RCC 7860 (cell line): ENCODE data around the gene METTL21C.

ENCODE experiments used
- DNase-seq: peaks from one replicate; pipeline ENCODE4 v3.0.0-alpha.2; 2015; ENCODE audit warnings: low spot score
- FAIRE-seq: peaks from 2 replicates; lab custom pipeline; 2012; peaks lifted over from hg19 to GRCh38; lab: Jason Lieb, UNC

Gene METTL21C

DNA sequence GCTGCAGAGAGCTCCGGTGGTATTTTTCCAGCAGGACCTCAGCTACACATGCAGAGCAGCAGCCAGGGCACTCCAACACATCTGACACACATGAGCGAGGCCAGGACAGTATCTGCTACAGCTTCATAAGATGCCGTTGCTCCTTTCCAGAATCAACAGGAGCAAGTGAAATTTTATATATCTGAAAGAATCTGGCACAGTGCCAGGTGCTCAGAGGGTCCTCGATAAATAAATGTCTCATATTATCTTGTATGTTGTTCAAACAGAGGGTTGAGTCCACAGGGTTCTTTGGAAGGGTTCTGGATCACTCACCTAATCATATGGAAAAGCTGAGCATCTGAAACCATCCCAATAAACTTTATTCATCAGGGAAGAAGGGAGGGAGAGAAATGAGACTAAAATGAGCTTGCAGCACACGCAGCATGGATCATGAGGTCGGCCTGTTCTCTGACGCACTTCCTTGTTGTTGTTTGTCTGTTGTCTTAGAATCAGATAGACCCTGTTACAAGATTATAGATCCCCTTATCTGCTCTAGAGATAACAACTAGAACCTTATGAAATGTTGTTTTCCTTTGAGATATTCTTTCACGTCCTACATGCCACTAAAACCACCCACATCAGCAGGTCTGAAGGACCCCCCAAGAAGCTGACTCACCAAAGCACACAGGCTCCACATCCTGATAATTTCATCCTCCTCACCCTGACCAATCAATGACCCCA lies 3.2 kb upstream of the METTL21C start:
- DNase-seq (no peak), FAIRE-seq (no peak)

DNA sequence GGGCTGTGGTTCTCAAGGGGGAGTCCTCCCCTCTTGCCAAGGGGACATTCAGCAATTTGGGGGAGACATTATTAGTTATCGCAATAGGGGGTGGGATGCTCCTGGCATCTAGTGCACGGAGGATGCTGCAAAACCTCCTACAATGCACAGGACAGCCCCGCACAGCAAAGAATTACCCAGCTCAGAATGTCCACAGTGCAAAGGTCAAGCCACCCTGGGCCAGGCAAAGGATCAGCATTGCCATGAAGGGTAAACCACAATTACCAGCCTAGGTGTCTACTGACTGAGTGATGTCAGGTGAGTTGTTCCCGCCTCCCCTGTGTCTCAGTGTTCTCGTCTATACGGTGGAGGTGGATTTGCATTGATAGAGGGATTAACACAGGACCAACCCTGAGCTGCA lies 2.4 kb upstream of the METTL21C start:
- no peak for FAIRE-seq
- DNase-seq, result no peak

DNA sequence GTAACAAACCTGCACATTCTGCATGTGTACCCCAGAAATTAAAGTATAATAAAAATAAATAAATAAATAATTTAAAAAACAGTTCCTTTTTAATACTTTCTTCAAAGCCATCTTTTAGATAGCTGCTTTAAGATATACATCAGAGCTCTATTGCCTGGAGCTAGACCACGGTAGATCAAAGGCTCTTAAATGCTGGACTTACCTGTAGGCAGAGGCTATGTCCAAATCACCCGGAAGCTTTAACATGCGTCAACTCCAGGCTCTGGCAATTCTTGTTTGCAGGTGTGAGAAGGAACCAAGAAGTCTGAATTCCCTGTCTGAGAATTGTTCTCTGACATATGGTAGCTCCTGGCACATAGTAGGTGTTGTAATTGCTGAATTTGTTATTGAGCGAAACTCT lies 1.6 kb upstream of the METTL21C start:
- DNase-seq (no peak), FAIRE-seq (no peak)

DNA sequence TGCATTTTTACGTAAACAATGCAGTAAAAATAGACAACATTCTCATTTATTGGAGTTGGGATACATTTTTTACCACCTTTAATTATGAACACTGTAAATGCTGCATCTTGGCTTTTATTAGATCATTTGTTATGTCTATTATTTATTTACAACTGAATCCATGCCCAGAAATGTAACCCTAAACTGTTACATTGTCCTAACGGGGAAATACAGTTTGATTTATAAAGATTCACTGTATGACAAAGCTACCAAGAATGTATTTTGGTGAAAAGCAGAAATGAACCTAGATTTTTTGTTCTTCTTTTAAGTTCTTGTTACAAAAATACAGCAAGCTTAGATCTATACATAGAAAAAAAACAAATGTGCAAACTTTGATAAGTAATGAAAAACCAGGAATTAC lies 1.1 kb downstream of the METTL21C start:
- no peak for FAIRE-seq
- DNase-seq, result no peak

DNA sequence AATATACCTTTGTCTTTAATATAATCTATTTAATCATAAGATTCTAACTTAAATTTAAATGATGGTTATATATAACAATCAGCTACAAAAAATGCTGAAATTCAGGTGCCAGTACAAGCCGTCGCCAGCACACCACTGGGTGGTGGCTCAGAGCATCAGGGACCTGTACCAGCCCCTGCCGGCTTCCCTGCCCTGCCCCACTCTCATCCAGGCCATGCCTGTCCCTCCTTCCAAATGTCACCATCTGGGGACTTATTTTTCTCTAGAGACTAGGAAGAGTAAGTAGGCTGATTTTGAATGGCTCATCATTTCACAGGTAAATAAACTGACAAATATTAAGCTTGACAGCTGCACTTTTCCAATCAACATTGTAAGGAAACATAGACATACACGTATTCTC lies 1.6 kb downstream of the METTL21C start:
- DNase-seq (no peak), FAIRE-seq (no peak)

DNA sequence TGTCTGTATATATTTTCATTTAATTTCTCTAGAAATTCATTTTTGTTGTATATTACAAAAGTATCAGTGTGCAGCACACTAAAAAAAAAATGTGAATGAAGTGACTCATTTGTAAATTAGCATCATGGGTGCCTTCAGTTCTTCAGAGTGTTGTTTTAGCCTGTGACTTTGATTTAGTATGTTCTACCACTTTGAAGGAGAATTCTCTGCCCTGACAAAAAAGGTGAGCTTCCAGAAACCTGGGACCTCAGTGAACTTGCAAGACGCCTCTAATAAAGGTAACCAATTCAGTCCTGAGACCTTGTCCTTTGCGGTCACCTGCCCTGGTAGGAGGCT lies 2.4 kb downstream of the METTL21C start:
- DNase-seq (no peak), FAIRE-seq (no peak)

DNA sequence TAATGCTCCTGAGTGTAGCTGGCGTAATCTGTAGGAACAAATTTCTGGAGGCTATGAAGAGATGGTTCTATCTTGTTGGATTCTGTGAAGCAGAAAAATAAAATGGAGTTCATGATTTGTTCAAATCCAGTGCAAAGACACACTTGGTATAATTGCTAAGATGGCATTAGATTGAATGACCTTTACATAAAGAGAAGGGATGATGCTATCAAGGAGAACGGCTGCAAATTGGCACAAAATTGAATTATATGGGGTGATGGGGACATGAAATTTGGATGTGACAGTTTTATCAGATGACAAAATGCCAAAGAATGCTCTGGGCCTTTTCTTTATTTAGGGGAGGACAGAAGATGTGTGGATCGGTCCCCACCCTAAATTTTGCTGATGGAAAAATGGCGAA lies 4.0 kb downstream of the METTL21C start:
- DNase-seq (no peak), FAIRE-seq (no peak)

DNA sequence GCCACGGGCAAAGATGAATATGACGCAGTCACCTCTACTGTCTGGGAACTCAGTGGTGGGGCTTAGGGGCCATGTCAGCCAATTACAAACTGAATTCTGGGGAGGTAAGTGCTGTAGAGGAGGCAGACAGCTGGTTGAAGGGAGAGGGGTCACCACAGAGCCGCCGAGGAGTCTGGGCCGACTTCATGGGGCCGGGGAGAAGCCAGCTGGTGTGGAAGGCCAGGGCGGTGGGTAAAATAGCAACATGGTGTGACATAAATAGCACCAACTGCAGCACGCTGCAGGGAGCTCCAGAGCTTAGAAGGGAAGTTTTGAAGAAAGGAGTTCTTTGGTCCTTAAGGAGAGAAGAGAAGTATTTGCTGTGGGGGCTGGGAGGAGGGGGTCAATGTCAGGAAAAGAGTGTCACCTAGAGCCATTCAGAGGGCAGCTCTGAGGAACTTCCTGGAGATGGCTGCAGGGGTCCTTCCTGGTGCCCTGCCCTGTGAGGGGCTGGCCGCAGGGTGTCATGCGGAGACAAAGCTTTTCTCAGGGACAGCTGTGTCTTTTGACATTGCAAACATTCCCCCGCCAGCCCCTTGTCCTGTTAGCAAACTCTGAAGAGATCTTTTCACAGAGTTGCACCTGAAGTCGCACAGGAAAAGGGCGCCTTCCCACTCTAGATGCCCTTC lies 6.4 kb downstream of the METTL21C start:
- no peak for DNase-seq

DNA sequence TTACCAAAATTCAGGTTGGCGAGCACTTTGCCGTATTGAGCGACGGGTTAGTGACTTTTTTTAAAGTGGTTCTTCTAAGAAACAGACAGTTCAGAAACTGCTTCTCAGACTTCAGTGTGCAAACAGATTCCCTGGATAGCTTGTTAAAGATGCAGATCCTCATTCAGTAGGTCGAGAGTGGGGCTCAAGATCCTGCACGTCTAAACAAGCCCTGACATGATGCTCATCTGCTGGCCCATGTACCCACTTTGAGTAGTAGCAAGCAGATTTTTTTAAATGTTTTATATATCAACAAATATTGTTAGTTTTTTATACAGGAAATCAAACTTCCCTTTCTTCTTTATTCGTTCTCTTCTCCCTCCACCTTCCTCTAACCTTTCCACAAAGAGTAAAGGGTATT lies 7.3 kb downstream of the METTL21C start:
- no peak for DNase-seq
- no peak for FAIRE-seq

More for the DNA sequence above, 6.4 kb downstream of the METTL21C start:
- no peak for FAIRE-seq

DNA sequence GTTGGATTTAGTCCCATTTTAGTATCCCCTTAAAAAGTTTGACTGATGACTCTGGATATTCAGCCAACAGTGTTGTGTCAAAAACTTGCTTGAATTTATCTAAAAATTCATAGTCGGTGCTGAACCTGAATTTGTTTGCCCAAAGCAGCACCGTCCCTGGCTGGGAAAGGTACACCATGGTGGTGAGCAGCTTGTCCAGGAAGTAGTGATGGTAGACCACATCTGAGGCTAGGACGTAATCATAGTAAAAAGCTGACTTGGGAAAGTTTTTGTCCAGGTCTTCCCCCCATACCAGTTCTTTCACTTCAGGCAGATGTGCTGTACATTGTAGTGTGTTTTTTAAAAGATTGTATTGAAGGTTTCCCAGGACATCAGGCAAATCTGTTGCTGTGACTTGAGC lies 8.8 kb downstream of the METTL21C start:
- no peak for FAIRE-seq
- no peak for DNase-seq

DNA sequence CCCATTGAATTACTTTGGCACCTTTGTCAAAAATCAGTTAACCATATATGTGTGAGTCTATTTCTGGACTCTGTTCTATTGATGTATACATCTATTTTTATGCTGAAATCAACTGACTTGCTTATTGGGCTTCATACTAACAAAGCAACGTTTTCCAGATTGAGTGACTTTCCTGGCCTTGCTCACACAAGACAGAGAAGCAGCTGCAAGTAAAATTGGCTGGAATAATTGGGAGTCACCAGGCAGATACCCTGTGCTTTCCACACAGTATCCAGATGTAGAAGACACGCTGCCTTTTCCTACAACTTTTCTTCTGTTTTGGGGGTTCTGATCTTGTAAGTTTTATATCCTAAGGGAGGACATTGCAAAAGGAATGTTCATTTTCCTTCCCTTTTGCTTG lies 11.2 kb downstream of the METTL21C start:
- DNase-seq (no peak), FAIRE-seq (no peak)

DNA sequence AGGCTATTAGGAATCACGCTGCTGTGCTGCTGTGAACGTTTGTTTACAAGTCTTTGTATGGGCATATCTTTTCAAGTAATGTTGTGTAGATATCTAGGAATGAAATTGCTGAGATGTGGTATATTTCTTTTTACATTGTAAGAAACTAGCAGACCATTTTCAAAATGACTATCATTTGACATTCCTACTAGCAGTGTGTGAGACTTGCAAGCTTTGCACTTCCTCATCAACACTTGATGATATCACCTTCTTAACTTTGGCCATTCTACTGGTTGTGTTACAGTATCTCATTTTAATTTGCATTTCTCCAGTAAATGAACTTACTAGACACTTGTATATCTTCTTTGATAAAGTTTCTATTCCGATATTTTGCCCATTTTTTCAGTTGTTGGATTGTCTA lies 12.1 kb downstream of the METTL21C start:
- no peak for DNase-seq
- no peak for FAIRE-seq

DNA sequence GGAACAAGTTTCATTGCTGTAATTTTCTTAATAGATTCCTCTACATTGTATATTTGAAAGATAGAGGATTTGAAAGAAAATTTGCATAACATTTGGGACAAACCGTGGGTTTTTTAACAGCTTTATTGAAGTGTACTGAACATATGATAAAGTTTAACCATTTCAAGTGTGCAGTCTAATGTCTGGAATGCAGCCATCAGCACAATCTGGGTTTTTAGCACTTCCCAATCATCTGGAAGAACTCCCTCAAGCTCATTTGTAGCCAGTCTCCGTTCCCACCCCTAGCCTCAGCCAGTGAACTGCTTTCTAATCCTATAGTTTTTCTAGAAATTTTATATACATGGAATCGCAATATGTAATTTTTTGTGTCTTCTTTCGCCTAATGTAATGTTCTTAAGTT lies 12.6 kb downstream of the METTL21C start:
- DNase-seq (no peak), FAIRE-seq (no peak)

DNA sequence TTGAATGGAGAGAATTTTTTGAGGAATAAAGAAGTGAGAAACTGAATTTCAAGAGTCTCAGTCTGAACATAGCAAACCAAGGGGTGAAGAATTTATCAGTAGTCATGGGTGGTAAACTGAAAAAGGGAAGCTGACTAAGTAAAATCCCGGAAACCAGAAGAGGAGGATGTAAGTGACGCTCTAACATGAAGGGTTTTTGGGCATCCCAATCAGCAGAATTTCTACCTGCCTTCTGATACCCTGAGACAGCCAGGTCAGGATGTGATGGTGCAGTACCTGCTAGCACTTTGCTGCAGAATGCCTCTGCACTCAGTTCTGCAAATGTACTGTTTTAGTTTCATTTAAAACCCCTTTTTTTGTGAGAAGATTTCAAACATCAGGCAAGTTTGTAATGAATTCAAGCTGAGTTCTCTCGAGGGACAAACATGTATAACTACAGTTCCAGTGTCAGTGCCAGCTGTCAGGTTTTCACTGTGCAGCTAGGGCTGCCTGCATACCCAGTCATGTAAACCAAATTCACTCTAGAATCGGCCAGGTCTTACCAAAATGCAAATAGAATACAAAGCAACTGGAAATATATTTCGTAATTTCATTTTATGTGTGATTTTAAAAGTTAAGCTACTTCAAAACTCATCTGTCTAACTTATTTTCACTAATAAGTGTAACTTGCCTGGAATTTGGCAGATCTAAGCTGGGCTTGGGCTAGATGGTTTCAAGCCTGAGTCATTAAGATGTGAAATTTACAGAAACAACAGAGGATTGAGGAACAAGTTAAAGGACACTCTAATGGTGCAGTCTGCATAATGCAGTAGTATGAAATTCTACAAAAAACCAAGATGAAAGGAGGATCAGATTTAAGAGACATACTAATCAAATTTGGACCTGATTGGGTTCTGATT lies 13.8 kb downstream of the METTL21C start:
- FAIRE-seq, result no peak
- DNase-seq, result no peak

DNA sequence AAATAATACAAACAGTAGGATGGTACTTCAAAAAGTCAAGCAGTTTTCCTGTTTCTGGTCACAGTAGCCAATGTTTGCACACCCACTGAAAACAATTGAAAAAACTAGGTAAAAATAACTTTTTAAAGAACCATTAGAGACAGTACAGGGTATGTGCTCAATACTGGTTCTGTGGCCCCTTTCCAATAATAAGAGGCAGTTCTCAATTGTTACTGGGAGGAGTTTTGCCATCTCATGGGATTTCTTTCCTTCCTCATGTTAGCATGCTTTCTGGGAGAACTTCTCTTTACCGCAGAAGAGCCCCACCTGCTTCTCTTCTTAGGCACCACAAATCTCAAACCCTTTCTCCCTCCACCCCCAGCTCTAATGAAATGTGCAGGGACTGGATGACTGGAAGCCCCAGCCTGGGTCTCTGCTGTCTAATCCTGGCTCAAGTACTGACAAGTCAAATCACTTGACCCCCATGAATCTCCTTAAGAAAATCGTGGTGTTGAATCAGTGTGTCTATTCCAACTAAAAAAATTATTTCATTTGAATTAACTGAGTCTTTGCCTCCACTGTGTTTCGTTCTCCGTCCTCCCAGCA lies 14.6 kb downstream of the METTL21C start:
- no peak for FAIRE-seq
- DNase-seq, result no peak

DNA sequence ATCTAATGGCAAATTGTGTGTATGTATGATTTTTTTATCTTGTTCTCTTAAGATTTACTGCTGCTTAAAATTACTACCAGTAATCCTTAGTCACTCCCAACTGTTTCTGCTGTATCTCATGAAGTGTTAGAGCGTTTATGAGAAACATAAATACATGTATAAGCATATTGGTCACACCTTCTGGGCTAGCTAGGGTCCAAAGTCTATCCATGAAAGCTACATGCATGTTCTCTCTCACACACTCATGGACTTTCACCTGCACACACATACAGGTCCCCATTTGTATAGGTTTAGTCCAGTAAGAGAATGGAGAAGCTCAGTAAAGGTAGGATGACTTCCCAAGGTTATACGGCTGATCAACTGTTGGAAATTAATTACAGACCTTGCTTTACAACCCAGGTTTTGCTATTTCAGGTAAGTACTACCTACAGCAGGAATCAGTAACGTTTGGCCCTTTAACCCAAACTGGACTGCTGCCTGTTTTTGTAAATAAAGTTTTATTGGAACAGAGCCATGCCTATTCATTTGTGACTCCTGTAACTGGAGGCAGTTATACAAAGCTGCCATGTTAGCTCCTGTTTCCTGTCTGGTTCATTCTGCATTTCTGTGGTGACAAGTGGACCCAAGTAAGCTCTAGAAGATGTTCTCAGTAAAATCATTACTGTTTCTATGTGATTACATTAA lies 15.3 kb downstream of the METTL21C start:
- FAIRE-seq (no peak), DNase-seq (no peak)

DNA sequence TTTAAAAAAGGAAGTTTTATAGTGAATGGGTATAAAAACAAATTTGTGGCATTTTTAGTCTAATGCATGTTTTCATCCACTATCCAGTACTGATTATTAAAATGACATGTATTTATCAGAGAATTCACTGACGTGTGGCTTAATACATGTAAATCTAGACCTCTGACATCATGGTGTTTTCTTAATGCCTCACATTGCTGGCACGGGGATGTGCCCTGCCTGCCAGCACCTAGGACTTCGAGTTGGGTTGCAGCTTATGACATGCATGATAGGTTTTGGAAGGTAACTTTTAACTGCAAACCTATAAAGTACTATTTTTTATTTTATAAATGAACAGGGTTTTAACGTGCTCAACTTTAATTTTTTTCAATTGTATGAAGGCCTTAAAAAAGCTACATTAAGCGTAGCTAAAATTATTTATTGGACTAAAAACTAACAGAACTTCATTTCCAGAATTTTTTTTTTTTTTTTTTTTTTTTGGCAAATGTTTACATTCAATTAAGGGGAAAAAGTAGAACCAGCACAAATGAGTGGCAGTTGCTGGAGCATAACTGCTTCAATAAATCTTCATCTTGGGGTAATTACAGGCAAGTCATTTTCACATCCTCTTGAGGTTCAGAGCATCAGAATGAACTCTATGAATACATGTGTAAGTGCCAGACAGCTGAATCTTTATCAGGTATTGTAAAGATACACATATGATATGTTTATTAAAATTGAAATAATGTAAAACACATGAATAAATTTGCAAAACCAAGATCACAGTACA lies 16.3 kb downstream of the METTL21C start:
- DNase-seq (no peak), FAIRE-seq (no peak)

DNA sequence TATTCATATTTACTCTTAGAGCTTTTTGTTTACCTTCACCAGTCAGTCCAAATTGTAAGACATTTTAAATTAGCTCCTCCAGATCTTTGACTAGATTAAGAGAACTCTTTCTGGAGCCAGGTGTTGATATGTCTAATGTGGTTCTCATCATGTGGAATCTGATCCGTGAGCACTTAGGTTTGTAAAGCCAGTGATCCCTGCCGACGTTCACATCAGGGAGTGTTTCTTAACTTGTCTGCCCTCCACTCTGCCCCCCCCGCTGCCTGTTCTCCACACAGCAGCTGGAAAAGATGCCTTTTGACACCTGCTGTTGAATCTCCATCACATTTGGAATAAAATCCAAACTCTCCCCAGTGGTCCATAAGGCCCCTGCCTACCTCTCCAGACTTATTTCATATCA lies 17.7 kb downstream of the METTL21C start:
- no peak for FAIRE-seq

DNA sequence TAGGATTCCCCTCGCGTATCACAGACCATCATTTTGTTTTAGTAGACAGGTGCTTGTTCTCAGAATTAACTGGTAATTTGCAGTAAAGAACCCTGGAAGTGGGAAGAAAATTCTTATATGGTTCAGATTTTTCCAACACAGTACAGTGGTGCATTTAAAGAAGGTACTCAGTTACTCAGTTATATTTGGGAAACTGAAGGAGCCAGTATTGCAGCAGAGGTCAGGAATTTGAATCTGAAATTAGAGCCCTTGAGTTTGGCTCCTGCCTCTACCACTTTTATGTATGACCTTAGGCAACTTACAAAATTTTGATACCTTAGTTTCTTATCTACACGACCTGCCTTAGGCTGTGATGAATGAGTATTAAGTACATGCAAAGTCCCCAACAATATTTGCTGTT lies 19.7 kb downstream of the METTL21C start:
- no peak for DNase-seq
- FAIRE-seq, result no peak

More for the DNA sequence above, 17.7 kb downstream of the METTL21C start:
- DNase-seq, result no peak

DNA sequence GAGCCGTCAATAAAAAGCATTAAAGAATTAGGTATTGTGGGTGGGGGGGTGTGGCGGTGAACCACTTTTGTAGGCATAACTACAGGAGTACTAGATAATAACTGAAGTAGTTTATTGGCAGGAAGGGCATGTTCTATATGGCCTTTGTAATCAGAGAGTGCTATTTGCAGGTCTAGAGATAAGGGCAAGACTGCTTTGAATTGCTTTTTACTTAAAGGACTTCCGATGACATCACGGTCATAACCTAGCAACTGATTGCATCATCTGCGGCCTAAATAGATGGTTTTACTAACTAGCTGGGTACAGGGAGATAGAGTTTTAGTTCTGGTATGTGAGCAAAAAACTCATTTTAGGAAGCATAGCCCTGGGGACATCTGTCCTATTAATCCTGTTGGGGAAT lies 24.7 kb downstream of the METTL21C start:
- DNase-seq, result no peak
- no peak for FAIRE-seq
